Stimulated activated naive CD4-positive, alpha-beta T cell (primary cell): Measurements from ENCODE around the gene JMY.

Experiments used
- DNase-seq, 6 experiments: peaks; one replicate each; lab custom pipeline; 2025; lab: John Stamatoyannopoulos, UW

JMY gene

GRCh38 chr5:79295029-79295428, 59.1 kb downstream of the JMY start:
- DNase-seq, result no peak

- DNase-seq, result no peak
These were observed 61.7 kb downstream of the JMY start for GRCh38 chr5:79297661-79298060.

- no peak for DNase-seq
These were observed 65.2 kb downstream of the JMY start for GRCh38 chr5:79301046-79301712.

- no peak for DNase-seq
These were observed 66.5 kb downstream of the JMY start for GRCh38 chr5:79302454-79302853.

GRCh38 chr5:79305706-79306105, 69.8 kb downstream of the JMY start:
- DNase-seq, result no peak

GRCh38 chr5:79318935-79319614, 83.1 kb downstream of the JMY start:
- no peak for DNase-seq

- DNase-seq, result no peak
These were observed 93.5 kb downstream of the JMY start for GRCh38 chr5:79329453-79329852.

GRCh38 chr5:79330071-79330470, 94.1 kb downstream of the JMY start:
- DNase-seq, result no peak

GRCh38 chr5:79333852-79334557, 98.1 kb downstream of the JMY start:
- DNase-seq, result no peak

GRCh38 chr5:79346420-79346824, 110.5 kb downstream of the JMY start:
- no peak for DNase-seq

- DNase-seq, result no peak
These were observed 113.1 kb downstream of the JMY start for GRCh38 chr5:79349047-79349446.

- DNase-seq, result no peak
These were observed 114.0 kb downstream of the JMY start for GRCh38 chr5:79349881-79350280.

- DNase-seq, result no peak
These were observed 121.5 kb downstream of the JMY start for GRCh38 chr5:79357398-79357797.
